Germinal center (tissue), 1 donor: ENCODE measurements around the gene TRIM25.

Experiments used
- DNase-seq: peaks from one replicate; pipeline ENCODE4 v3.0.0; 2012; ENCODE audit warnings: mixed read lengths, low spot score

Gene TRIM25

DNA sequence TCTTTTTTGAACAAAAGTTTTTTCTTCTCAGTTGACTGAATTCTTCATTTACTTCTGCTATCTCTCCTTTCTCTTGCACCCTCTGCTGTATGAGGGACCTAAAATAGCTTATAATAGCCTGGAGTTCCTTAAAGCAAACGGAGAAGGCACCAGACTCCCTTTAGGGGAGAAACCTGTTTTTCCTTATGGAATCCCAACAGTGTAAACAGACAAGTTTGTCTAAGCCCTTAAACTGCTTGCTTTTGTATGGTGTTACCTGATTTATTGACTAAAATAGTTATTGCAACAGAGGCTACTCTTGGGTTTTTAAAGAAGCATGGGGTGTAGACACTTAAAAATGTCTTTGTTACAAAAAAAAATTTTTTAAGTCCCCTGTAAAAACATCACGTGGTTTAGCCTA lies 12.9 kb upstream of the TRIM25 start:
- DNase-seq = no peak

- no peak for DNase-seq
Observed at GRCh38 chr17:56926270-56926669, 12.4 kb upstream of the TRIM25 start.

DNA sequence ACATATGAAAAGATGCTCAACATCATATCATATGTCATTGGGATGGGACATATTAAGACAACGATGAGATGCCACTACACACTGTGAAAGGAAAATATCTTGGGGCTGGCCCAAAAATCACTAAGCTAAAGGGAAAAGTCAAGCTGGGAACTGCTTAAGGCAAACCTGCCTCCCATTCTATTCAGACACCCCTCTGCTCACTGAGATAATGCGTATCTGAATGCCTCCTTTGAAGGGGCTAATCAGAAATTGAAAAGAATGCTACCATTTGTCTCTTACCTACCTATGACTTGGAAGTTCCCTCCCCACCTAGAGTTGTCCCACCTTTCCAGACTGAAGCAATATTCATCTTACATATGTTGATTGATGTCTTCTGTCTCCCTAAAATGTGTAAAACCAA lies 11.2 kb upstream of the TRIM25 start:
- DNase-seq = no peak

GRCh38 chr17:56919717-56920116 lies 5.9 kb upstream of the TRIM25 start:
- DNase-seq = no peak

DNA sequence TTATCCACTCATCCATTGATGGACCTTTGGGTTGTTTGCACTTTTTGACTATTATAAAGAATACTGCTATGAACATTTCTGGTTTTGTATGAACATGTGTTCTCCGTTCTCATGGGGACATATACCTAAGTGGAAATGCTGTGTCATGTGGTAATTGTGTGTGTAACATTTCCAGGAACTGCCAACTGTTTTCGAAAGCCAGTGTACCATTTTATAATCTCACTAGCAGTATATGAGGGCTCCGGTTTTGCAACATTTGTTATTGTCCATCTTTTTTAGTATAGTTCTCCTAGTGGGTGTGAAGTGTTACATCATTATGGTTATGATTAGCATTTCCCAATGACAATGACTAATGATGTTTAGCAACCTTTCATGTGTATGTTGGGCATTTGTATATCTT lies 5.1 kb upstream of the TRIM25 start:
- DNase-seq = no peak

- no peak for DNase-seq
Observed at GRCh38 chr17:56917559-56918296, 3.9 kb upstream of the TRIM25 start.

GRCh38 chr17:56914581-56915273 lies 878 bp upstream of the TRIM25 start:
- no peak for DNase-seq

DNA sequence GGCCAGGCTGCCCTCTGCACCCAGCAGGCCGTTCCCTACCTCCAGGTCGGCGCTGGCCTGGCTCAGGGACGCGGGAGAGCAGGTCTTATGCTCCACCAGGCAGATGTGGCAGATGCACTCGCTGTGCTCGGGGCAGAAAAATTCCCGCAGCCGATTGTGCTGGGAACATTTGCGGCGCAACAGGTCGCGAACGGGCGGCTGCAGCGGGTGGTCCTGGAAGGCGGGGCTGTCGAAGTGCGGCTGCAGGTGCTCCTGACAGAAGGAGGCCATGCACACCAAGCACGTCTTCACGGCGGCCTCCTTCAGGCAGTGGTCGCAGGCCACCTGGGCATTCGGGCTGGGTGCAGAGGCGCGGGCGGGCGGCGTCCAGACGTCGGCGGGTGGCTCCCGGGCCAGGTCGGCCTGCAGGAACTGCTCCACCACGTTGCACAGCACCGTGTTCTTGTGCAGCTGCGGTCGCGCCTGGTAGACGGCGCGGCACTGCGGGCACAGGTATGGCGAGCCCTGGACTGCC lies 439 bp downstream of the TRIM25 start:
- DNase-seq = peak; percentile 62

DNA sequence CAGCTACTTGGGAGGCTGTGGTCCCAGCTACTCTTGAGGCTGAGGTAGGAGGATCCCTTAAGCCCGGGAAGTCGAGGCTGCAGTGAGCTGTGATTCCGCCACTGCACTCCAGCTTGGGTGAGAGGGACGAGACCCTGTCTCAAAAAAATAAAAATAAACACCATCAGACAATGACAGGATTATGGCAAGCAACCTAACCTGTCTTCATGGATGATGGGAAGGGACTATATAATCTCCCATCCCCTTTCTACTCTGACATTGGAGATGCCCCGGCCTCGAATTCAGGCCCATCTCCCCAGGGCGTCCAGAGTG lies 893 bp downstream of the TRIM25 start:
- no peak for DNase-seq

GRCh38 chr17:56912105-56912999 lies 1.5 kb downstream of the TRIM25 start:
- no peak for DNase-seq

- no peak for DNase-seq
Observed at GRCh38 chr17:56910509-56911235, 3.2 kb downstream of the TRIM25 start.

DNA sequence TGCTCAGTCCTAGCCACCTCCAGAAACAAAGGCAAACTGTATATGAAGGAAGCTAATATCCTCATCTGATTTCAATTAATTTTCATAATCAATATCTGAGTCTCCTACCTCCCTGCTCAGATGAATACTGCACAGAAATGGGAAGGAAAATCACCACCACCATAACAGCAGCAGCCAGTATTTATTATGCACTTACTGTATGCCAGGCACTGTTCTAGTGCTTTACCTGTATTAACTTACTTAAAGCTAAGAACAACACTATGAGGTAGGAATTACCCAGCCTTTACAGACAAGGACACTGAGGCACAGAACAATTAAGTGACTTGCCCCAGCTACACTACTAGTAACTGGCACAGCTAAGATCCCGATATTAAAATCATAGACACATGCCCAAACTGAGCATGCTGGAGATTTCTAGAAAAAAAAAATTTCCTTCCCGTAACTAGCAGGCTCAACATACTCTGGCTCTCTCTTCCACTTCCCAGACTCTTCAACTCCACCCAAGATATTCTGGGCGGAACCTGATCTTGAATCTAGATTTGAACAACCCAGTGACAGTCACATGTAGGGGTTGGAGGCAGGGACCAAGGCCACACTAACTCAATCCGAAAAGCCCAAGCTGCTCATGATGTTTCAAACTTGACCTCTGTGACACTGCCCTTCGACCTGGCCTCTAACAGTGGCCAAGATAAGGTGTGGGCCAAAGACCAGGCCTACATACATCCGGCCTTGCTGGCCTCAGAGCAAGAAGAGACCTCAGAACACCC lies 3.9 kb downstream of the TRIM25 start:
- no peak for DNase-seq

DNA sequence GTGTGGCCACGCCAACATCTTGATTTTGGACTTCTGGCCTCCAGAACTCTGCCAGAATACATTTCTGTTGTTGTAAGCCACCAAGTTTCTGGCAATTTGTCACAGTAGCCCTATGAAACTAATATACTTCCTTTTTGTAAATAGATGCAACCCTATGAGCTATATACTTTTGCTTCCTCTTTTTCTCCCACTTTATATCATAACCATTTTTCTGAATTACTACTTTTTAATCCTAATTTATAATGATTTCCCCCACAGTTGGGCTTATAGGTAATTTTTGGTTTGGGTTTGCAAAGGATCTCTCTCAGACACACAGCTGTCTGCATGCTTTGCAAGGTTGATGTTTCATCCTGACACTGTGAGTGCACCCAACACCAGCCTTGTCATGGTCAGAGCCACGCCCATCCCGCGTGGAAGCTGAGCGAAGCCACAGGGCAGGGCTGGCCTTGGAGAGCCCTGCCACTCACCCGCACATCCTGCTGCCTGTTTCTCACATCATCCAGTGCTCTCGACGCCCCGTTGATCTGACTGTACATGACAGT lies 5.8 kb downstream of the TRIM25 start:
- peak; percentile 75 for DNase-seq

GRCh38 chr17:56903560-56903959 lies 10.3 kb downstream of the TRIM25 start:
- DNase-seq = no peak

DNA sequence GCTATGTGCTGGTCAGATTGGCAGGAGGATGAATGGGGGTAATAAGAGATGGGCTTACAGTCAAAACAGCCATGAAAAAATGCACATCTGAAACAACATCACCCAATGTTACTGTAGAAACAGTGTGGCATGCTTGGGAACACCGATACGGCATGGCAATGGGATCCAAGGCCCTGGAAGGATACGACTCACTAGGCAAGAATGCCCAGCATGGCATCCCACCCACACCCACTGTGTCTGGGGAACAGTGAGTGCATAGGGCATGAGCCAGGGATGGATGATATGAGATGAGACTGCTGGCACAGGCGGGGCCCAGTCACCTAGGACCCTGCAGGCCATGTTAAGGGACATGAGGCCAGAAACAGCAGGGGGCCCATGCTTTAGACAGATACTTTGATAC lies 11.5 kb downstream of the TRIM25 start:
- no peak for DNase-seq

DNA sequence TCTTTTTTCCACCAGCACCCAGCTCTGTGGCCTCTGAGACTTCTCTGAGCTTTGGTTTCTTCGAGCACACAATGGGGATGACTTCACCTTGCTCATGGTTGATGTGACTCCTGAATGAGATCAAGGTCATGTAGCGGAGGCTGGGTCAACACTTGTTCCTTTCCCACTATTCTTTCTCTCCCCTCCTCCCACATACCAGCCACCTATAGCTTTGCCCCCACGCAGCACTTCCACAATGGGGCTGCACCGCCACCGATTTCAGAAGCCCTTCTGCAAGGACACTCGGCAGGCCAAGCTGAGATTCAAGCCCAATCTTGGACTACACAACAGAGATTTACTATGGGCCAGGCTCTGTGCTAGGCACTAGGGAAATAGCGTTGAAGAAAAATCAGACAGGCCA lies 14.4 kb downstream of the TRIM25 start:
- no peak for DNase-seq

DNA sequence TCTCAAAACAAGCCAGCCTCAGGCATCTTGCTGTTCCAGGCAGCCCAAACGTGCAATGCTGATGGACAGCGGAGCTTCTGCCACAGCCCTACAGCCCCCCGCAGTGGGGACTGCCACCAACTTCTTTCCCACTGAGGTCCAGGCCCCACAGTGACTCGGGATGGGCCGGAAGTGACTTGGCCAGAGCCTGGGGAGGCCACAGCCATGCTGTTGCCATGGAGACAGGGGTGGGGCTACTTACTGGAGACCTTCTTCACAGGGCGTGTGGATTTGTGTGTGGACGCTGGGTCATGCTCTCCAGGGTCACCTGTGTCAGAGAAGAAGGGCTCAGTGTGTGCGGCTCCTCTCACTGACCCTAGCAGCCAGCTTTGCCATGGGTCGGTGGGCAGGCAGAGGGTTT lies 15.0 kb downstream of the TRIM25 start:
- DNase-seq = no peak

- peak; percentile 68 for DNase-seq
Observed at GRCh38 chr17:56897646-56898424, 16.0 kb downstream of the TRIM25 start.

DNA sequence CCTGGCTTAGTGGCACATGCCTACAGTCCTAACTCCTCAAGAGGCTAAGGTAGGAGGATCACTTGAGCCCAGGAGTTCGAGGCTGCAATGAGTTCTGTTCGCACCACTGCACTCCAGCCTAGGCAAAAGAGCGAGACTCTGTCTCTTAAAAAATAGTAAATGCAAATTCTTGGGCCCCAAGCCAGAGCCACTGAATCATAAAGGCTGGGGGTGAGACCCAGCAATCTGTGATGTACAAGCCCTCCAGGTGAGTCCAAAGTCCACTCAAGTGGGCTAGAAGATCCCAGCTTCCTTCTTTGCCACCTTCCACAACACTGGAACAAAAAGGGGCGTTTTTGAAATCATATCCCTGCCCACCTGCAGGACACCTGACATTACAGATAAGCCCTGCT lies 16.9 kb downstream of the TRIM25 start:
- DNase-seq = peak; percentile 53
